NCI-H1694 treated with DMSO at 0.1 percent for 48 hours (cell line): Measurements from ENCODE around the gene DNMT1.
"Not testable (repeated sequence)": the region's sequence is repeated elsewhere in the genome, so short reads cannot be mapped to it uniquely, and the experiment has no call there.

Experiments
- DNase-seq: peaks from one replicate; lab custom pipeline; 2025; lab: John Stamatoyannopoulos, UW

DNMT1 gene

GRCh38 chr19:10182847-10183246 is 11.9 kb downstream of the DNMT1 start:
- no peak for DNase-seq

- DNase-seq = no peak
Measured at GRCh38 chr19:10182076-10182475, 12.7 kb downstream of the DNMT1 start.

- DNase-seq = no peak
Measured at GRCh38 chr19:10180459-10180858, 14.3 kb downstream of the DNMT1 start.

DNA sequence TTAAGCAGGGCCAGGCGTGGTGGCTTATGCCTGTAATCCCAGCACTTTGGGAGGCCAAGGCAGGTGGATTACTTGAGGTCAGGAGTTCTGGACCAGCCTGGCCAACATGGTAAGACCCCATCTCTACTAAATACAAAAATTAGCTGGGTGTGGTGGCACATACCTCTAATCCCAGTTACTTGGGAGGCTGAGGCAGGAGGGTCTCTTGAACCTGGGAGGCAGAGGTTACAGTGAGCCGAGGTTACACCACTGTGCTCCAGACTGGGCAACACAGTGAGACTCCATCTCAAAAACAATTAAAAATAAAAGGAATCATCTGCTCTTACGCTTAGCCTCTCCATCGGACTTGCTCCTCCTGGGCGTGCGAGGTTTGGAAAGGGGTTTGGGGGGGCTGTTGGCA is 14.7 kb downstream of the DNMT1 start:
- DNase-seq = not testable (repeated sequence)

DNA sequence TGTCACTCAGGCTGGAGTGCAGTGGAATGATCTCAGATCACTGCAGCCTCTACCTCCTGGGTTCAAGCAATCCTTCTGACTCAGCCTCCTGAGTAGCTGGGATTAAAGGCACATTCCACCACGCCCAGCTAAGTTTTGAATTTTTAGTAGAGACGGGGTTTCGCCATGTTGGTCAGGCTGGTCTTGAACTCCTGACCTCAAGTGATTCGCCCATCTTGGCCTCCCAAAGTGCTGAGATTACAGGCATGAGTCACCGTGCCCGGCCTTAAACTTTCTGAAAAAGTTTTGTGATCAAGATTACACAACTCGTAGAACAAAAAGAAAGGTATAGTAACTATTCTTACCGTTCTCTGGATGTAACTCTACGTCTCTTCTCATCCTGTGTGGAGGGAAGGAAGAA is 21.2 kb downstream of the DNMT1 start:
- no peak for DNase-seq

GRCh38 chr19:10168386-10168948 is 26.3 kb downstream of the DNMT1 start:
- DNase-seq = no peak

- no peak for DNase-seq
Measured at GRCh38 chr19:10167459-10167858, 27.3 kb downstream of the DNMT1 start.

GRCh38 chr19:10166501-10166900 is 28.3 kb downstream of the DNMT1 start:
- DNase-seq = not testable (repeated sequence)

DNA sequence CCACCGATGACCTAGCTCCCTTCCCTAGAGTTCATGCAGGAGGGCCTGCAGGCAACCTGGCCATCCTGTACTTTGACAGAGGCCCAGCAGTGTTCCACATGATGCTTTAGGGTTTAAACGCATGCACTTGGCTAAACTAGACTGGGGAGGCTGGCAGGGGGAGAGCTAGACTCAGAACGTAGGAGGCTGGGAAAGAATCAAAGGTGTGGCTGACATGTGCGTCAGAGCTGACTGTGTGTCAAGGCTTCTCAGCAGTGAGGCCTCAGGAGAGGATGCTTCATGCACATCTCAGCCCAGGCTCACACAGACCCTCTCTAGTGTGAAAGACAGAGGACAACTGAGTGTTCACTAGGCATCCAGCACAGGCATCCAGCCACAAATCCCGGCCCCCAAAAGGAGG is 28.7 kb downstream of the DNMT1 start:
- no peak for DNase-seq

DNA sequence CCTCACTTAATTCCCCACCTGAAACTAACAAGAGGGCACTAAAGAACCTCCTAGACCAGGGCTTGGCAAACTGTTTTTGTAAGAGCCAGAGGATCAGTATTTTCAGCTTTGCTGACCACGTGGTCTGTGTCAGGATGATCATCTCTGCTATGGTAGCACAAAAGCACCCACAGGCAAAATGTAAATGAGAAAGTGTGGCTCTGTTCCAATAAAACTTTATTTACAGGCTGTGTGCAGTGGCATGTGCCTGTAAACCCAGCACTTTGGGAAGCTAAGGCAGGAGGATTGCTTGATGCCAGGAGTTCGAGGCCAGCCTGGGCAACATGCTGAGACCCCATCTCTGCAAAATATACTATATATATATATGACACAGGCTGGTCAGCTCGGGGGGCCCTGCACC is 31.2 kb downstream of the DNMT1 start:
- DNase-seq = no peak

DNA sequence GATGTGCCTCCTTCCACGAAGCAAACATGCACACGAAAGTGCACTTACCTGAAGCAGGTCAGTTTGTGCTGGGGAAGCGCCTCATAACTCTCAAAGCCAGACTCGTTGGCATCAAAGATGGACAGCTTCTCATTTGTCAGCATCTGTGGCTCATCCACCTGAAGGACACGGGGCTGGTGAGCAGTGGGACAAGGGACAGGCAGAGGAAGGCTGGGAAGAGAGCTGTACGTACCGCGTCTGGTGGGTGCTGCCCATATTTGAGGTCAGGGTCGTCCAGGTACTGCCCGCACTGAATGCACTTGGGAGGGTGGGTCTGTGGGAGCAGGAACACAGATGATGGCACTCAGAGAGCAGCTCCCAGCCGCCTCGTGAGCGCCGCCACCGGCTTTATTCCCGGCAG is 35.1 kb downstream of the DNMT1 start:
- DNase-seq = no peak

GRCh38 chr19:10158485-10158884 is 36.3 kb downstream of the DNMT1 start:
- no peak for DNase-seq

DNA sequence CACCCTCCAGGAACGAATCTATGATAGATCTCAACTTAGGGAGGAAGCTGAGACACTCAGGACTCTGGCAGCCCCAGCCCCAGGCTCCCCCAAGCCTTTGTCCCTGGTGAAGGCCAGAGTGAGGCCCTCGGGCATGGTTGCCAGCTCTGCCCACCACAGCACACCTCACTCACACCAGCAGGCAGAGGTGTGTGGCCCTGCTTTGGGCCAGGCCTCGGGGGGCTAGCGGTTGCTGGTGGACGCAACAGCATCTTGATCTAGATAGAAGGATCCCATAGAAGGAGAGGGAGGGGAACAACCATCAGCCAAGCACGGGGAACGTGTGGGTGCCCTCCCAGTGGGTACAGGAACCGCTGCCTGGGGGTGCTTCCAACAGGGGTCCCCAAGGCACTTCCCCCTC is 36.7 kb downstream of the DNMT1 start:
- DNase-seq = no peak

DNA sequence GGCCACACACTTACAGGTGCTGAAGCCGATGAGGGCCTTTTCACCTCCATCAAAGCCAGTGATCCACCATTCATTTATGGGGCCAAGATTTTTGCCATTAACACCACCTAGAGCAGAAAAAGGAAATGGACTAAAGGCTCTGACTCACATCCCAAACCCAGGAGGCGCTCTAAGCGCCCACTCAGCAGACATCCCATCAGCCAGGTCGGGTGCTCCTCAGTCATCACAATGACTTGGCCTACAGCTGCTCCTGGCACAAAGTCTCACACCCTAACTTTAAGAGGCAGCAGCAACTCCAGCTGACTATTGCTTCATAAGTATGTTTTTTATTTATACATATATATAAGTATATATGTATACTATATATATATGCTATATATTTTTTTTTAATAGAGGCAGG is 38.9 kb downstream of the DNMT1 start:
- no peak for DNase-seq

DNA sequence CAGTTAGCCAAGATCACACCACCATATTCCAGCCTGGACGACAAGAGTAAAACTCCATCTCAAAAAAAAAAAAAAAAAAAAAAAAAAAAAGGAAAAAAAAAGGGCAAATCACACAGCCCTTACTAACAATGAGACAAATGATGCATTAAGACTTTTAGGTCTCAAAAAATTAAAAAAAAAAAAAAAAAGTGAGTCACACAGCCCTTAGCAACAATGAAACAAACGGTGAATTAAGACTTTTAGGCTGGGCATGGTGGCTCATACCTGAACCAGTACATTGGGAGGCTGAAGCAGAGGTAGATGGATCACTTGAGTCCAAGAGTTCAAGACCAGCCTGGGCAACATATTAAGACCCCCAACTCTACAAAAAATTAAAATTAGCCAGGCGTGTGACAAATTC is 42.7 kb downstream of the DNMT1 start:
- DNase-seq = no peak

DNA sequence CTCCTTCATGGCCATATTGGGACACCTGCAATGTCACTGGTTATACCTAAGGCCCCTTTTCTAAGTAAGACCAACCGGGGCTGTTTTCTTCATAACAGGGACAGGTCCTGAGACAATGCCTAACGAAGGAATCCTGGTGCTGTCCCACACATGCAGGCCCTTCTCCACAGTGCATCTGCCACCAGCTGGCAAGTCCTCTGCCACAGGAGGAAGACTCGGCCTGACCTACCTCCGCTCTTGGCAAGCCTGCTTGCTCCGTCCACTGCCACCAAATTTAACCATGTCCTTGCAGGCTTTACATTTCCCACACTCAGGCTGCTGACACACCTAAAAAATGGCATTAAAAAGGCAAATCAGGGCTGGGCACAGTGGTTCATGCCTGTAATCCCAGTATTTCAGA is 43.2 kb downstream of the DNMT1 start:
- no peak for DNase-seq

DNA sequence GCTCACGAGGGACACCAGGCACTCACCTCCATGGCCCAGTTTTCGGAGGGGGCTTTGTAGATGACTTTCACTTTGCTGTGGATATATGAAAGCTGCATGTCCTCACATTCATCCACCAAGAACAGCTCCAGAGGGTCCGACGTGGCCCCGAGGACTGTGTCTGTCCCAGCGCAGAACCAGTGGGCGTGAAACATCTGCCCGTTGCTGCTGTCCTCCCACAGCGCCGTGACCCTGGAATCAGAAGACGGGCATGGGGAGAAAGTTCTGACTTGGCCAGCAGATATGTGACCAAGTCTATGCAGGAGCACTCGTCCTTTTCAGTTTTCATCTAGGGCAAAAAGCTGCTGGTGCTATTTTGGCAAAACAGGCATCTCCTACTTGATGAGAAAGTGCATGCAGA is 45.3 kb downstream of the DNMT1 start:
- no peak for DNase-seq

- DNase-seq = no peak
Measured at GRCh38 chr19:10146142-10146541, 48.6 kb downstream of the DNMT1 start.

DNA sequence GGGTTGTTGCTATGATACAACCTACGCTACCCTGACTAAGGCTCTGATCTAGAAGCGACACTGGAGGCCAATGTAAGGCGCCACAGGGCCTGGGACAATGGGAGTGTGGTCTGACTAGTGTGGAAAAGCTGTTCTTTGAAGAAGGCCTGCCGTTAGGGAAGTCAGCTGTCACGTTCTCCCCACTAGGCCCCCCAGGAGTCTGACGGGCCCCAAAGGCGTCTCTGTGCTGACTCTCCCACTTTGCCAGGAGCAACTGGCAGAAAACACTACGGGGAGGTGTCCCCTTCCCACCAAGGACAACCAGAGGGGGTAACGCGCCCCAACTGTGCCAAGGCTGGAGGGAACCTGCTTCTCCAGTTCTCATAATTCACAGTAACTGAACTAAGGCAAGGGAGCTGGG is 49.7 kb downstream of the DNMT1 start:
- no peak for DNase-seq

DNA sequence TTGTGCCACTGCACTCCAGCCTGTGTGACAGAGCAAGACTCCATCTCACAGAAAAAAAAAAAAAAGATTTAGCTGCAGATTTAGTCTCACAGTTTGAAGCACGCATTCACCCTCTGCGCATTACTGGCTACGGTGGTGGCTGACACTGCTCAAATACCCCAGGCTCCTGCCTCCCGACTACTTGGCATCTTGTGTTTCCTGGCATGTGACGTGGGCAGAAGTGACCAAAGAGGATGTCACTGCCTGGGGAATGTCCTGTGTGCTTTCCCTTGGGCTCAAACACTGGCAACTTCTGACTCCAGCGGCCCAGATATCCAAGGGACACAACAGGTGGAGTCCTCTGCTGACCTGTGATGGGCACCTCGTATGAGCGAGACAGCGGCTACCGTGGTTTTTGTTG is 50.4 kb downstream of the DNMT1 start:
- no peak for DNase-seq

DNA sequence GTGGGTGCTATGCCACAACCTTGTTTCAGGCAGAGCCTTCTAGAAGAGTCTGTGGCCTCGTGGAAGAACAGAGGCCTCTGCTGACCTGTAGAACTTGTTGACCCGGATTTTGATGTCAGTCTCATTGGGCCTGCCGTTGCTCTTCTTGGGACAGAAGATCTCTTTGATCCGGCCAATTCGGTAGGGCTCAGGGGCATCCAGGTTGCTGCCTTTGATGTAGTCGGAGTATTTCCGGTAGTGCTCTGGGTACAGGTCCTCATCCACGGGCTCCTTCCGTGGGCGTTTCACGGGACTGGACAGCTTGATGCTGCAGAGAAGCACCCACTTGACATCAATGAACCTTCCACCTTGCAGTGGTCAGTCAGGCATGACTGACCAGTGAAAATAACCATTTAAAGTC is 51.1 kb downstream of the DNMT1 start:
- no peak for DNase-seq

- no peak for DNase-seq
Measured at GRCh38 chr19:10142701-10143375, 51.9 kb downstream of the DNMT1 start.

- DNase-seq = no peak
Measured at GRCh38 chr19:10141973-10142372, 52.8 kb downstream of the DNMT1 start.

- DNase-seq = no peak
Measured at GRCh38 chr19:10141479-10141878, 53.3 kb downstream of the DNMT1 start.
